SU-DHL-6 (cell line): ENCODE data around the gene UROC1.

Experiments used
- EZH2phosphoT487 ChIP-seq: fragments of 200-600 bp; sonication (generic), shearing (Covaris generic); conservative IDR thresholded peaks from 2 replicates; pipeline ENCODE4 v1.6.1; 2018; ENCODE audit warnings: mild to moderate bottlenecking, antibody characterized with exemption, low read length, moderate library complexity, mixed read lengths
- TF ChIP-seq, protein P1 (sequence below): fragments of 200-600 bp; sonication (generic); IDR thresholded peaks from one replicate; pipeline ENCODE4 v1.5.1; 2017; ENCODE audit warnings: antibody characterized with exemption, mild to moderate bottlenecking, low read length, moderate library complexity; ENCODE audit not compliant: insufficient read depth, poor library complexity, severe bottlenecking

DNA sequence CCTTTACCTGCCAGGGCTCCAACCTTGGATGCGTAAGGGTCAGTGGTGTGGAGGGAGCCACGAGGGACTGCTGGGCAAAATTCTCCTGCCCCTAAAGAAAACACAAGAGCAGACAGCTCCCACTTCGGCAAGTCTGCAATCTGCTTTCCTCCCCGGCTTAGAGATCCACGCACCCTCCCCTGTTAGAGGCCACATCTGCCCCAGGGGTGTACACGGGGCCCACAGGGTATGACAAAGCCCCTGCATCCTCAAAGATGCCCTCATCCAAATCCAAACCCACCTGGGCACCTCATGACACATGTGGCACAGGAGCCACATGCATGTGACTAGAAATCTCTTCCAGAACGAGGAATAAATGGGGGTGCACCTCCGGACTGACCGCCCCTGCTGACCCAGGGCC, 67.4 kb downstream of the UROC1 start:
- TF ChIP-seq, protein P1, sequence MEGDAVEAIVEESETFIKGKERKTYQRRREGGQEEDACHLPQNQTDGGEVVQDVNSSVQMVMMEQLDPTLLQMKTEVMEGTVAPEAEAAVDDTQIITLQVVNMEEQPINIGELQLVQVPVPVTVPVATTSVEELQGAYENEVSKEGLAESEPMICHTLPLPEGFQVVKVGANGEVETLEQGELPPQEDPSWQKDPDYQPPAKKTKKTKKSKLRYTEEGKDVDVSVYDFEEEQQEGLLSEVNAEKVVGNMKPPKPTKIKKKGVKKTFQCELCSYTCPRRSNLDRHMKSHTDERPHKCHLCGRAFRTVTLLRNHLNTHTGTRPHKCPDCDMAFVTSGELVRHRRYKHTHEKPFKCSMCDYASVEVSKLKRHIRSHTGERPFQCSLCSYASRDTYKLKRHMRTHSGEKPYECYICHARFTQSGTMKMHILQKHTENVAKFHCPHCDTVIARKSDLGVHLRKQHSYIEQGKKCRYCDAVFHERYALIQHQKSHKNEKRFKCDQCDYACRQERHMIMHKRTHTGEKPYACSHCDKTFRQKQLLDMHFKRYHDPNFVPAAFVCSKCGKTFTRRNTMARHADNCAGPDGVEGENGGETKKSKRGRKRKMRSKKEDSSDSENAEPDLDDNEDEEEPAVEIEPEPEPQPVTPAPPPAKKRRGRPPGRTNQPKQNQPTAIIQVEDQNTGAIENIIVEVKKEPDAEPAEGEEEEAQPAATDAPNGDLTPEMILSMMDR, result no peak
- TF ChIP-seq EZH2phosphoT487, result no peak
